ENCODE measurements around the gene COX4I1. TPM values are rescaled to one million over a fixed set of nuclear protein-coding genes. Genes with fewer than 3 reads are reported as not detected.

Gene COX4I1
- total RNA-seq, 1 donor from 2014 or later = 485 TPM

Other genes starting within 250 kb of the COX4I1 start
- gene GSE1, start 186.4 kb upstream of the COX4I1 start, total RNA-seq = 49.8 TPM
- gene GINS2, start 110.7 kb upstream of the COX4I1 start, total RNA-seq = 2.6 TPM
- 33.6 TPM for gene C16orf74, start 48.6 kb upstream of the COX4I1 start, total RNA-seq
- gene EMC8, start 151 bp upstream of the COX4I1 start, total RNA-seq = 34.3 TPM
- gene IRF8, start 99.5 kb downstream of the COX4I1 start, total RNA-seq = 9.5 TPM

Data from ureter (tissue), 1 donor.